ENCODE data around the gene MAP1B.

DNA sequence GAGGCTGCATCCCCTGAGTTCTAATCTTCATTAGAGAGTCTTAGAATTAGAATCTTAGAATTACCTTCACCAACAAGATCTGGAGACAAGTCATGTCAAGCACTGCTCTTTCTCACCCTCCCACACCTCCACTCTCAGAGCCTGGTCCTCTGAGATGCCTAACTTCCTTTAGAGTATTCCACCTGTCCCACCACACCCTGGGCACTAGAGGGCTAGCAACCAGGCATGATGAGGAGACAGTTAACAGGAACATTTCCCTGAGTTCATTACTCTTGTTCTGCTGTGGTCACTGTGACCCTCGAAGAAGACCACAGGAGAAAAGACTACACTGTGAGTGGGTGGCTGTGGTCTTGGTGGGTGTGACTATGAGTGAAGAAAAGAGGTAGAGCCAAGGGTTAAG lies 25.2 kb upstream of the MAP1B start:
- TF ChIP-seq, protein P1, sequence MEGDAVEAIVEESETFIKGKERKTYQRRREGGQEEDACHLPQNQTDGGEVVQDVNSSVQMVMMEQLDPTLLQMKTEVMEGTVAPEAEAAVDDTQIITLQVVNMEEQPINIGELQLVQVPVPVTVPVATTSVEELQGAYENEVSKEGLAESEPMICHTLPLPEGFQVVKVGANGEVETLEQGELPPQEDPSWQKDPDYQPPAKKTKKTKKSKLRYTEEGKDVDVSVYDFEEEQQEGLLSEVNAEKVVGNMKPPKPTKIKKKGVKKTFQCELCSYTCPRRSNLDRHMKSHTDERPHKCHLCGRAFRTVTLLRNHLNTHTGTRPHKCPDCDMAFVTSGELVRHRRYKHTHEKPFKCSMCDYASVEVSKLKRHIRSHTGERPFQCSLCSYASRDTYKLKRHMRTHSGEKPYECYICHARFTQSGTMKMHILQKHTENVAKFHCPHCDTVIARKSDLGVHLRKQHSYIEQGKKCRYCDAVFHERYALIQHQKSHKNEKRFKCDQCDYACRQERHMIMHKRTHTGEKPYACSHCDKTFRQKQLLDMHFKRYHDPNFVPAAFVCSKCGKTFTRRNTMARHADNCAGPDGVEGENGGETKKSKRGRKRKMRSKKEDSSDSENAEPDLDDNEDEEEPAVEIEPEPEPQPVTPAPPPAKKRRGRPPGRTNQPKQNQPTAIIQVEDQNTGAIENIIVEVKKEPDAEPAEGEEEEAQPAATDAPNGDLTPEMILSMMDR (IDR thresholded peaks at IDR 0.05), result no peak
- TF ChIP-seq POLR2AphosphoS5 (IDR thresholded peaks at IDR 0.05) (no peak), EP300 (IDR thresholded peaks at IDR 0.05) (no peak), POLR2A (IDR thresholded peaks at IDR 0.05) (no peak)
